Endothelial cell of umbilical vein (primary cell): ENCODE results near the gene TES. TPM values are rescaled to one million over a fixed set of nuclear protein-coding genes. Genes with fewer than 3 reads are reported as not detected.

Experiments
- BruUV-seq: library from RNA; stranded (reverse); fragments of 400-500 nt; replicated peaks from 2 replicates; lab custom pipeline; 2021; lab: Mats Ljungman, UMichigan
- CTCF ChIA-PET: fragments of 300-600, 350-600 bp; sonication (Branson Sonifier 250); formaldehyde crosslinking; loops from one replicate; lab custom pipeline; 2021; ENCODE audit warnings: antibody characterized with exemption, inconsistent platforms; lab: Charles Lee
- POLR2A ChIA-PET: fragments of 300-600, 350-600 bp; sonication (Branson Sonifier 250); formaldehyde crosslinking; loops from one replicate; lab custom pipeline; 2021; ENCODE audit warnings: antibody characterized with exemption, inconsistent platforms; lab: Charles Lee
- DNase-seq: peaks from one replicate; pipeline ENCODE4 v3.0.0-alpha.2; 2011; ENCODE audit warnings: low read depth, low spot score
- FAIRE-seq: peaks from 2 replicates; lab custom pipeline; 2011; peaks lifted over from hg19 to GRCh38; lab: Jason Lieb, UNC
- H2AFZ ChIP-seq: 2 replicates; pipeline ENCODE4 v1.6.0; 2012; ENCODE audit warnings: low read depth, low read length, control low read depth, inconsistent platforms
- H3K27ac ChIP-seq: 2 replicates; pipeline ENCODE4 v1.5.1; 2011; ENCODE audit warnings: low read depth, mild to moderate bottlenecking, control low read depth, low read length, moderate library complexity; ENCODE audit not compliant: insufficient read depth
- H3K27me3 ChIP-seq, 2 experiments: 2 replicates each; pipeline versions ENCODE4 v1.6.0 to v1.6.1; 2011; ENCODE audit warnings: low read length in 2 of 2, mixed read lengths in 1 of 2; ENCODE audit not compliant: control insufficient read depth in 2 of 2, insufficient read depth in 2 of 2
- H3K36me3 ChIP-seq, 2 experiments: 2 replicates in 1 of 2; 3 replicates in 1 of 2; pipeline ENCODE4 v1.5.1; 2011; ENCODE audit warnings: low read length in 2 of 2, mild to moderate bottlenecking in 1 of 2, moderate library complexity in 1 of 2; ENCODE audit not compliant: control insufficient read depth in 2 of 2, insufficient read depth in 2 of 2; ENCODE audit errors: extremely low read depth in 1 of 2
- H3K4me1 ChIP-seq: 3 replicates; pipeline ENCODE4 v1.5.1; 2011; ENCODE audit warnings: mild to moderate bottlenecking, low read length; ENCODE audit not compliant: control insufficient read depth, insufficient read depth; ENCODE audit errors: extremely low read depth
- H3K4me2 ChIP-seq: 2 replicates; pipeline ENCODE4 v1.6.1; 2011; ENCODE audit warnings: low read length, control low read depth, mixed read lengths; ENCODE audit not compliant: insufficient read depth
- H3K4me3 ChIP-seq, 3 experiments: fragments of 200-600 bp in 1 of 3; sonication (generic), shearing (Covaris generic) in 1 of 3; replicated peaks in 1 of 3; 2 replicates each; pipeline ENCODE4 v1.5.1; 2011 to 2016; ENCODE audit warnings: control low read depth in 3 of 3, low read length in 3 of 3, mild to moderate bottlenecking in 2 of 3, inconsistent platforms in 1 of 3, low read depth in 1 of 3, moderate library complexity in 1 of 3; ENCODE audit not compliant: insufficient read depth in 1 of 3
- H3K79me2 ChIP-seq: 2 replicates; pipeline ENCODE4 v1.6.0; 2012; ENCODE audit warnings: low read length, inconsistent platforms; ENCODE audit not compliant: control insufficient read depth, insufficient read depth
- H3K9ac ChIP-seq: replicated peaks from 2 replicates; pipeline ENCODE3; 2011; ENCODE audit warnings: low read length, control low read depth; ENCODE audit not compliant: insufficient read depth; ENCODE audit errors: extremely low read depth
- H3K9me1 ChIP-seq: replicated peaks from 3 replicates; pipeline ENCODE4 v1.6.0; 2011; ENCODE audit warnings: mild to moderate bottlenecking, low read length; ENCODE audit not compliant: control insufficient read depth, insufficient read depth; ENCODE audit errors: extremely low read depth
- H3K9me3 ChIP-seq: replicated peaks from 2 replicates; pipeline ENCODE4 v1.5.1; 2012; ENCODE audit warnings: low read length, inconsistent platforms; ENCODE audit not compliant: control insufficient read depth, insufficient read depth
- H4K20me1 ChIP-seq: replicated peaks from 2 replicates; pipeline ENCODE3; 2011; ENCODE audit warnings: mild to moderate bottlenecking, low read length; ENCODE audit not compliant: control insufficient read depth, insufficient read depth; ENCODE audit errors: extremely low read depth
- EZH2 ChIP-seq: IDR thresholded peaks from 2 replicates; pipeline ENCODE4 v1.6.1; 2012; ENCODE audit warnings: borderline replicate concordance, low read depth, mild to moderate bottlenecking, moderate library complexity, low read length, inconsistent platforms; ENCODE audit not compliant: severe bottlenecking
- FOS ChIP-seq: IDR thresholded peaks from 2 replicates; pipeline ENCODE4 v1.6.1; 2011; ENCODE audit warnings: mild to moderate bottlenecking, low read length, moderate library complexity, borderline replicate concordance; ENCODE audit not compliant: insufficient read depth
- GATA2 ChIP-seq: IDR thresholded peaks from 2 replicates; pipeline ENCODE4 v1.7.0; 2011; ENCODE audit warnings: low read depth, mild to moderate bottlenecking, moderate library complexity, mixed read lengths, low read length; ENCODE audit not compliant: insufficient read length, insufficient read depth
- JUN ChIP-seq: IDR thresholded peaks from 2 replicates; pipeline ENCODE4 v1.6.1; 2011; ENCODE audit warnings: borderline replicate concordance, low read depth; ENCODE audit not compliant: insufficient read length, insufficient read depth
- MYC ChIP-seq: IDR thresholded peaks from one replicate; pipeline ENCODE4 v1.6.1; 2011; ENCODE audit warnings: mild to moderate bottlenecking, low read depth, low read length
- POLR2A ChIP-seq: IDR thresholded peaks from 2 replicates; pipeline ENCODE4 v1.6.1; 2012; ENCODE audit warnings: low read depth, mild to moderate bottlenecking, control low read depth, low read length
- POLR2AphosphoS5 ChIP-seq: IDR thresholded peaks from 2 replicates; pipeline ENCODE4 v1.6.1; 2012; ENCODE audit warnings: low read depth, mild to moderate bottlenecking, control low read depth, low read length, moderate library complexity; ENCODE audit not compliant: insufficient read depth
- dilution Hi-C: fragments of 300-500 bp; cut with MboI; formaldehyde crosslinking; loops from one replicate; pipeline ENCODE4 v1.15.0; 2019; ENCODE audit warnings: low sequenced_read_pairs; ENCODE audit not compliant: extremely low pct_ligation_motif_present
- intact Hi-C: fragments of 100-400 bp; cut with micrococcal nuclease; formaldehyde crosslinking; loops from one replicate; pipeline ENCODE4 v1.10.0; 2022
- polyA plus RNA-seq, 4 experiments: library from polyadenylated mRNA; depleted of rRNA in 3 of 4; stranded (reverse) in 3 of 4; unstranded in 1 of 4; fragments of >200 nt; gene quantifications; 2 replicates each; pipeline versions ENCODE4 v1.2.1 to v1.2.3, GENCODE V29; 2011 to 2012; ENCODE audit warnings: missing spikeins in 1 of 4
- total RNA-seq: library from RNA; stranded (reverse); gene quantifications from 2 replicates; pipeline ENCODE4 v1.2.3, GENCODE V29; 2021
- TF ChIP-seq, protein P1 (sequence below), 2 donors: IDR thresholded peaks; 1 replicate in 1 of 2; 2 replicates in 1 of 2; pipeline ENCODE4 v1.5.1; 2011; ENCODE audit warnings: low read length in 2 of 2, mild to moderate bottlenecking in 2 of 2, moderate library complexity in 2 of 2, control low read depth in 1 of 2, inconsistent platforms in 1 of 2, low read depth in 1 of 2; ENCODE audit not compliant: insufficient read depth in 1 of 2; ENCODE audit errors: extremely low read depth in 1 of 2
- TF ChIP-seq, protein P2 (sequence below): IDR thresholded peaks from 2 replicates; pipeline ENCODE4 v1.6.1; 2011; ENCODE audit not compliant: insufficient read depth, insufficient read length

Gene TES
- total and polyA plus RNA-seq, 2 donors (not counting 3 experiments of a cell fraction or from before 2014, with no cell fraction given), result 35.3 to 50.5 TPM

DNA sequence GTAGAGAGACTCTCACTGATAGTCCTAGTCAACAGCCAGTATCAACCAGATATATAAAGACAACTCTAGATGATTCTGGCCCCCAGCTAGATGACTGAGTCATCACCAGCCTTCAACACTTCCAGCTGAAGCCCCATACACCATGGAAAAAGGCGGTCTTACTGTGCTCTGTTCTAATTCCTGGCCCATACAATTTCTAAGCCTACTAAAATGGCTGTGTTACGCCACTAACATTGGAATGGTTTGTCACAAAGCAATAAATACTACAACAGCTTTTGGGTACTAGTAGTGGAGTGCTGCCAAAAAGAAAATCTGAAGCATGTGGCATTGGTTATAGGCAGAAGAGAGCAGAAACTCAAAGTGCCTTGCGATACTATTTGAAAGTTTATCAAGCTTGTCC, 13.0 kb upstream of the TES start:
- FAIRE-seq, result no peak
- TF ChIP-seq, protein P1, sequence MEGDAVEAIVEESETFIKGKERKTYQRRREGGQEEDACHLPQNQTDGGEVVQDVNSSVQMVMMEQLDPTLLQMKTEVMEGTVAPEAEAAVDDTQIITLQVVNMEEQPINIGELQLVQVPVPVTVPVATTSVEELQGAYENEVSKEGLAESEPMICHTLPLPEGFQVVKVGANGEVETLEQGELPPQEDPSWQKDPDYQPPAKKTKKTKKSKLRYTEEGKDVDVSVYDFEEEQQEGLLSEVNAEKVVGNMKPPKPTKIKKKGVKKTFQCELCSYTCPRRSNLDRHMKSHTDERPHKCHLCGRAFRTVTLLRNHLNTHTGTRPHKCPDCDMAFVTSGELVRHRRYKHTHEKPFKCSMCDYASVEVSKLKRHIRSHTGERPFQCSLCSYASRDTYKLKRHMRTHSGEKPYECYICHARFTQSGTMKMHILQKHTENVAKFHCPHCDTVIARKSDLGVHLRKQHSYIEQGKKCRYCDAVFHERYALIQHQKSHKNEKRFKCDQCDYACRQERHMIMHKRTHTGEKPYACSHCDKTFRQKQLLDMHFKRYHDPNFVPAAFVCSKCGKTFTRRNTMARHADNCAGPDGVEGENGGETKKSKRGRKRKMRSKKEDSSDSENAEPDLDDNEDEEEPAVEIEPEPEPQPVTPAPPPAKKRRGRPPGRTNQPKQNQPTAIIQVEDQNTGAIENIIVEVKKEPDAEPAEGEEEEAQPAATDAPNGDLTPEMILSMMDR (IDR thresholded peaks at IDR 0.05; ENCODE audit: extremely low read depth in 1 of 2, insufficient read depth in 1 of 2, low read depth in 1 of 2, low read length in 2 of 2), result no peak
- TF ChIP-seq POLR2A (no peak), MYC (no peak), GATA2 (no peak), FOS (no peak), EZH2 (no peak), POLR2AphosphoS5 (no peak), JUN (no peak)
- TF ChIP-seq, protein P2, sequence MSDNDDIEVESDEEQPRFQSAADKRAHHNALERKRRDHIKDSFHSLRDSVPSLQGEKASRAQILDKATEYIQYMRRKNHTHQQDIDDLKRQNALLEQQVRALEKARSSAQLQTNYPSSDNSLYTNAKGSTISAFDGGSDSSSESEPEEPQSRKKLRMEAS, result no peak
- H3K79me2 ChIP-seq, result no peaks in the 10 kb centered on the region
- no peaks in the 10 kb centered on the region for H3K9me3 ChIP-seq
- dilution Hi-C loops (no loop called here), intact Hi-C loops (no loop called here)
- H3K4me3 ChIP-seq, result no peak overlapping the region
- H3K36me3 ChIP-seq, result no peaks in the 10 kb centered on the region
- POLR2A ChIA-PET, result no interaction called here
- H3K27ac ChIP-seq, result no peak overlapping the region
- H3K9me1 ChIP-seq, result no peaks in the 10 kb centered on the region
- H3K4me1 ChIP-seq, result no peaks in the 10 kb centered on the region
- no peak for DNase-seq
- H3K27me3 ChIP-seq, result no peaks in the 10 kb centered on the region
- BruUV-seq, result no TSS peak
- H3K9ac ChIP-seq, result no peak overlapping the region
- H3K4me2 ChIP-seq, result no peak overlapping the region
- H4K20me1 ChIP-seq, result no peaks in the 10 kb centered on the region
- H2AFZ ChIP-seq, result no peak overlapping the region
- CTCF ChIA-PET, result interaction anchor here (1.0 to 2.5 kb wide), 4 partner anchors 8 to 39 kb away, joined by 3 to 11 read pairs (median 4); partner anchors contain the start of gene TES
